Pulmonary artery endothelial cell (primary cell): ENCODE data around the gene IQGAP1. TPM values are rescaled to one million over a fixed set of nuclear protein-coding genes. Genes with fewer than 3 reads are reported as not detected.
"Not testable (repeated sequence)": the region's sequence is repeated elsewhere in the genome, so short reads cannot be mapped to it uniquely, and the experiment has no call there.

ENCODE experiments used
- DNase-seq: peaks from one replicate; pipeline ENCODE4 v3.0.0-alpha.2; 2011; ENCODE audit warnings: low read depth, low spot score
- total RNA-seq: library from RNA; depleted of rRNA; stranded (reverse); fragments of >200 nt; gene quantifications from 2 replicates; pipeline ENCODE4 v1.2.3, GENCODE V29; 2014

The IQGAP1 gene
- total RNA-seq, 1 donor from 2014 or later: 197 TPM

DNA sequence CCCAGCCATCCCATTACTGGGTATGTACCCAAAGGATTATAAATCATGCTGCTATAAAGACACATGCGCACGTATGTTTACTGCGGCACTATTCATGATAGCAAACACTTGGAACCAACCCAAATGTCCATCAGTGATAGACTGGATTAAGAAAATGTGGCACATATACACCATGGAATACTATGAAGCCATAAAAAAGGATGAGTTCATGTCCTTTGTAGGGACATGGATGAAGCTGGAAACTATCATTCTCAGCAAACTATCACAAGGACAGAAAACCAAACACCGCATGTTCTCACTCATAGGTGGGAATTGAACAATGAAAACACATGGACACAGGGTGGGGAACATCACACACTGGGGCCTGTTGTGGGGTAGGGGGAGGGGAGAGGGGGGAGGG, 22.3 kb downstream of the IQGAP1 start:
- DNase-seq: not testable (repeated sequence)

- no peak for DNase-seq
Measured at GRCh38 chr15:90411176-90411575, 23.1 kb downstream of the IQGAP1 start.

DNA sequence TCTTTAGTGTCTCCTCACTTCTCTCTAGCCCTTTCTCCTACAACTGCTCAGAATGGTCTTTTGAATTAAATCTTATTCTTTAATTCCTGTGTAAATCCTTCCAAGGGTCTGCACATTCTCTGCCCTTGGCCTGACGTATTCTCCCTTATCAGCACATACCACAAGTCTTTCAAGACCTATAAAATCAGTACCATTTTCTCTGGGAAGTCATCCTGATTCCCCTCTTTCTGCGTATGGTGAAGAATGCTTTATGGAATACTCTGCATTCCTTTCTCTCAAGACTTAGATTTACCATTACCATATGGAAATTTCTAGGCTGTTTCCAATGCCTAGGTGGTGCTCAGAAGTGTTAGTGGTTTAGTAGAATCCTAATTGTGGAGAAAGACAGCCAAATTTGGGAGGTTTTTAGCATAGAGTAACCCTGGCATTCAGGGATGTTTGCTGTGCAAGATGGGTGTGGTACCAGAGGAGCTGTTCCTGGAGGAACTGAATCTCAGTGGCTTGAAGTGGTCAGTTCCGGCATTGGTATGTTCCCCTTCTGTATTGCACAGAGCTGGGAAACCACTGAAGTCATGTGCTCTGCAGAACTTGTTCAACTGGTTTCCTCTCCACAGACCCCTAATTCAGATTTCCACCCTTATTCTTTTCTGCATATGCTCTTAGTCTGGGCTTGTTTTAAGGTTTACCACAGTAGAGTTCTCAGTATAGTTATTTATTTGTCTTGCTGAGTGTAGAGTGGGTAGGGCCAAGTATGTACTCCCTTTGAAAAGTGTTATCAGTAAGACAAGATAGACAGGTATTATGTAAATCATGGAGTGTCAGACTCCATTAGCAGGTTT, 24.5 kb downstream of the IQGAP1 start:
- DNase-seq: no peak

- DNase-seq: no peak
Measured at GRCh38 chr15:90413411-90414379, 25.7 kb downstream of the IQGAP1 start.

DNA sequence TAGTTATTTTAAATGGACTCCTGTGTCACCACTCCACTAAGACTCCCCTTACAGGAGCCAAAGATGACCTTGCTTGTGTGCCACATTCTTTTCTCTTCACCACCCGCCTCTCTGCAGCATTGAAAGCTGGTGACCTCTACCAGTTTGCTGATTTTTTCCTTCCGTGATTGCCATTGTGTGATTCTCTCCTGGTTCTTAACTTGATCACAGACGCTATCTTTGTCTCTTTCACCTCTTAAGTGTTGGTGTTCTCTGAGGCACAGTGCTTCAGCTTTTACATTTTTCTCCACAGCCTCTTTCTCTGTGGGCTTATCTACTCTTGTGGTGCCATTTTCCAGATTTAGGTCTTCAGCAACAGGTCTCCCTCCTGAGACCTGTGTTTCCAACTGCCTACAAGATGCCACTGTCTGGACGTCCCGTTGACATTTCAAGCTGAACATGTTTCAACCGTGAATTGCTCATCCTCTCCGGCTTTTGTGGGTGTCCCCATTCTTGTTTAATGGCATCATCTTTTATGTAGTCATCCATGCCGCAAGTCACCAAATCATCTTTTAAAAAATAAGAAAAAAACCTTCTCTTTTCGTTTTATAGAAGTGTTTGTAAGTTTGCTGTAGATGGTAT, 26.5 kb downstream of the IQGAP1 start:
- no peak for DNase-seq

- not testable (repeated sequence) for DNase-seq
Measured at GRCh38 chr15:90416052-90416451, 28.0 kb downstream of the IQGAP1 start.

GRCh38 chr15:90418627-90419026, 30.6 kb downstream of the IQGAP1 start:
- DNase-seq: no peak

DNA sequence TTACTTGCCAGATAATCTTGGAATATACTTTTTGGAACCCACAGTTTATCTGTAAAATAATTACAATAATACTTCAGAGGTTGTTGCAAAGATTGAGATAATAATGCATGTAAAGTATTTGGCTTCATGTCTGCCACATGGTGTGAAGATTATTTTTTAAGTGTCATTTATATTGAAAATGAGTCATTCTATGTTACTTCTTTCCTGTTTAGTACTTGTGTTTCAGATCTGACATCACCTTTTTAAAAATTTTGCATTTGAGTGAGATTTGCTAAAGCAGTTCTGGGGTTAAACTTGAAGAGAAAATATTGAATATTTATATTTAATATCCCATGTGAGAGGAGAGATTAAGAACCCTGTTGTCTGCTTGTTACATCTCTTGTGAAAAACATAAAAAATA, 31.2 kb downstream of the IQGAP1 start:
- no peak for DNase-seq

- DNase-seq: peak; percentile 27
Measured at GRCh38 chr15:90419738-90420406, 31.8 kb downstream of the IQGAP1 start.

DNA sequence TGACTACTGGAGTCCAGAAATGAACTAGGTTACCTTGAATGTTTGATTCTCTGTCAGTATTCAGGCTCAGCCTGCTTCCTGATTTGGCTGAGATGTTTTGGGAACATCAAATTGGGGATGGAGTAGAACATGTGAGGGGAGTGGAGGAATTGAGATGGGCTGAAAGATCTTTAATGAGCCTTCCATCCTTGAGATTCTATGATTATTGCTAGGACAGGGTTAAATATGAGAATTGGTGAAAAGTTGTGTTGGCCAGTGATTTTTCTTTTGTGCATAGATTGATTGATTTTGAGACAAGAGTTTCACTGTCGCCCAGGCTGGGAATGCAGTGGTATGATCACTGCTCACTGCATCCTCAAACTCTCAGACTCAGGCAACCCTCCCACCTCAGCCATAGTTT, 32.4 kb downstream of the IQGAP1 start:
- no peak for DNase-seq

GRCh38 chr15:90421527-90421926, 33.5 kb downstream of the IQGAP1 start:
- DNase-seq: no peak

DNA sequence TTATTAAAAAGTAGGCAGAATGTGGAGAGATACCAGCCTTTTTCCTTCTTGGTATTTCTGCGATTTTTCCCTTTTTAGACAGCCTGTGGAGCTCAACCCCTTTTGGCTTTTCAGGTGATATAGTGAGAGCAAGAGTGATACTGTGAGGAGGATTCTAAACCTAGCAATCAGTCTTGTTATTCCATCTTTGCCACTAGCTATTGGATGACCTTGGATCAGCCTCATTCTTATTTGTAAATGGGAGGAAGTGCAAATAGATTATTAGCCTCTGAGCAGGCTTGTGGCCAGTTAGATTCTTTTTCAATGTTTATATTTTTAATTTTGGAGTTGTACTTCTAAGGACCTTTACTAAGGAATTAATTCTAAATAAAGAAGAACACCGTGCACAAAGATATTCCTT, 34.0 kb downstream of the IQGAP1 start:
- DNase-seq: no peak

GRCh38 chr15:90422936-90423335, 34.9 kb downstream of the IQGAP1 start:
- no peak for DNase-seq

DNA sequence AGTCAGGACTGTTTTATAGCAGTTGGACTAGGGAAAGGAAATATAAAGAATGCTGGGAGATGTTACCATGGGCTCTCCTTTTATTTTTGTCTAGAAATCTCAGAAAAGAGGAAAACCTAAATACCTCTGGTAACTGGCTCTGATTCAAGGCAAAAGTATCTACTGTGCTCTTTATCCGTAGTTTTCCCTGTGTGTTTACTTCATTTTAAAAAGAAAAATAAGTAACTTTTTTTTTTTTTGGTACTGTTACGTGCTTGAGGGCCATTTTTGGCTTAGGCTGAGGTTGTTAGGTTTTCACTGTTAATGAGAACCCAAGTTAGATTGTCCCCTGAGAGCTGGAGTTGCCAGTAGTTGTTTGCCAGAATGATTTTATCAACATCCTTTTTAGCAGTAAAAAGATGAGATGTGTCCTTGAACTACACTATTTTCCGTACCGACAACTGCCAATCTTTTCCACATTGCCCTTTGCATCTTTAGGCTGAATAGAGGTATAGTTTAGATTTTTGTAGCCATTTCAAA, 35.8 kb downstream of the IQGAP1 start:
- DNase-seq: no peak

GRCh38 chr15:90425726-90426346, 37.8 kb downstream of the IQGAP1 start:
- DNase-seq: no peak

DNA sequence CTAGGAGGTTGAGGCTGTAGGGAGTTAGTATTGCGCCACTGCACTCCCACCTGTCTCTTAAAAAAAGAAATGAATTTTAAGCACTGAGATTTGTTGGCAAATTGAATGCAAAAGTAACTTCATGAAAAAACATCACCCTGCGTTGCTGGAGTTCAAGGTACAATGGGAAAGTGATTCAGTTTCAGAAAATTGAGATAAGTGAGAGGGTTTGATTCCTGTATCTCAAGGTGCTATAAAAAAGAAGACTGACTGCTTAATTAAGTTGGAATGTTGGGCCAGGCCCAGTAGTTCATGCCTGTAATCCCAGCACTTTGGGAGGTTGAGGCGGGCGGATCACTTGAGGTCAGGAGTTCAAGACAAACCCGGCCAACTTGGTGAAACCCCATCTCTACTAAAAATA, 39.1 kb downstream of the IQGAP1 start:
- no peak for DNase-seq

GRCh38 chr15:90432253-90432652, 44.2 kb downstream of the IQGAP1 start:
- DNase-seq: no peak

GRCh38 chr15:90435652-90436337, 47.8 kb downstream of the IQGAP1 start:
- no peak for DNase-seq

DNA sequence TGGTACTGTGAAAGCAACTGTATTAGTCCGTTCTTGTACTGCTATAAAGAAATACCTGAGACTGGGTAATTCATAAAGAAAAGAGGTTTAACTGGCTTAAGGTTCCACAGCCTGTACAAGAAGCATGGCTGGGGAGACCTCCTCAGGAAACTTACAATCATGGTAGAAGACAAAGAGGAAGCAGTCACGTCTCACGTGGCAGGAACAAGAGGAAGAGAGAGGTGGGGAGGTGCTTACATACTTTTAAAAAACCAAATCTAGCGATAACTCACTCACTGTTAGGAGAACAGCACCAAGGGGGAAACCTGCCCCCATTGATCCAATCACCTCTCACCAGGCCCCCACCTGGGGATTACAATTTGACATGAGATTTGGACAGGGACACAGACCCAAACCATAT, 48.9 kb downstream of the IQGAP1 start:
- DNase-seq: no peak

GRCh38 chr15:90437516-90437915, 49.5 kb downstream of the IQGAP1 start:
- no peak for DNase-seq
